HL-60 (cell line): ENCODE results near the gene RNF5.

Source experiments
- CTCF ChIP-seq: IDR thresholded peaks from one replicate; pipeline ENCODE4 v1.5.1; 2011; ENCODE audit warnings: low read length, control low read depth, inconsistent platforms; ENCODE audit not compliant: insufficient read depth
- POLR2AphosphoS5 ChIP-seq: IDR thresholded peaks from 2 replicates; pipeline ENCODE4 v1.6.1; 2012; ENCODE audit warnings: low read depth
- REST ChIP-seq: IDR thresholded peaks from 2 replicates; pipeline ENCODE4 v1.6.1; 2012; ENCODE audit warnings: low read depth; ENCODE audit not compliant: insufficient replicate concordance
- SPI1 ChIP-seq: IDR thresholded peaks from 2 replicates; pipeline ENCODE4 v1.6.1; 2012; ENCODE audit warnings: low read depth, mild to moderate bottlenecking, borderline replicate concordance

GRCh38 chr6:32137454-32137853 lies 40.8 kb upstream of the RNF5 start:
- no peak for TF ChIP-seq CTCF
- no peak for TF ChIP-seq POLR2AphosphoS5
- no peak for TF ChIP-seq REST
- no peak for TF ChIP-seq SPI1
